Pancreas (tissue), 10 donors: ENCODE data around the gene ODF2. TPM values are rescaled to one million over a fixed set of nuclear protein-coding genes. Genes with fewer than 3 reads are reported as not detected.
"Not testable (repeated sequence)": the region's sequence is repeated elsewhere in the genome, so short reads cannot be mapped to it uniquely, and the experiment has no call there.

Experiments used
- ATAC-seq, 4 donors: fragments of 200-7000 bp; cut with Tn5 transposase; one replicate each; pipeline versions ENCODE4 v1.8.0 to v1.9.1; 2020; ENCODE audit warnings: mild to moderate bottlenecking in 4 of 4, moderate library complexity in 4 of 4
- DNase-seq, 6 donors: peaks; one replicate each; pipeline ENCODE4 v3.0.0-alpha.2; 2020
- FAIRE-seq: peaks from 2 replicates; lab custom pipeline; 2012; peaks lifted over from hg19 to GRCh38; lab: Jason Lieb, UNC
- H3K27ac ChIP-seq, 4 donors: fragments of 200-600 bp; sonication (generic); 1 replicate in 3 of 4; 2 replicates in 1 of 4; pipeline versions ENCODE4 v1.5.0 to v1.8.0; 2020
- H3K27me3 ChIP-seq, 4 donors: fragments of 200-600 bp; one replicate each; pipeline ENCODE4 v1.8.0; 2021
- H3K36me3 ChIP-seq, 3 donors: fragments of 200-600 bp; sonication (generic) in 1 of 3; one replicate each; pipeline versions ENCODE4 v1.5.0 to v1.8.0; 2020 to 2021
- H3K4me1 ChIP-seq, 3 donors: fragments of 200-600 bp; one replicate each; pipeline ENCODE4 v1.8.0; 2021
- H3K4me3 ChIP-seq, 4 donors: fragments of 200-600 bp; sonication (generic) in 2 of 4; one replicate each; pipeline versions ENCODE4 v1.5.0 to v1.8.0; 2020 to 2021
- H3K9me3 ChIP-seq, 4 donors: fragments of 200-600 bp; one replicate each; pipeline ENCODE4 v1.8.0; 2021
- WGBS, 2 donors: extraction: QIAGEN DNeasy Blood & Tissue Kit; methylation state at CpG; one replicate each; pipeline ENCODE4 v1.1.7; 2013; 5-methylcytosine and 5-hydroxymethylcytosine counted together
- intact Hi-C, 3 donors: fragments of 100-400 bp; cut with DNase I; formaldehyde crosslinking; loops; one replicate each; pipeline versions ENCODE4 v1.11.1 to v1.14.2; 2022
- polyA plus RNA-seq, 2 donors: library from polyadenylated mRNA; stranded (reverse); fragments of 200-250 nt; gene quantifications; one replicate each; pipeline ENCODE4 v1.2.3, GENCODE V29; 2013
- total RNA-seq, 6 donors: library from RNA; stranded (reverse); fragmentation: NEBNext Ultra II Directional in 4 of 6; extraction: Animal tissue kit (Norgen Biotek cat#: 25700) in 4 of 6; gene quantifications; one replicate each; pipeline versions ENCODE4 v1.2.1 to v1.2.4, GENCODE V29; 2021 to 2023
- TF ChIP-seq, protein P1 (sequence below), 4 donors: fragments of 200-600 bp; sonication (generic) in 3 of 4; IDR thresholded peaks; one replicate each; pipeline versions ENCODE4 v1.5.0 to v1.8.0; 2021; ENCODE audit warnings: antibody characterized with exemption in 4 of 4
- donor health status: healthy with polysubstance abuse.
- donor health status: DM: no; HTN: no; CAD: no; lungs with moderate emphysema.
- donor health status: DM: no; HTN: no; CAD: no.
- donor health status: control.
- donor health status: control.
- donor health status: Bipolar disorder and iron deficiency.
- donor health status: DM: yes; HTN: yes; CAD: no.
- donor health status: DM: no; HTN: no; CAD: no.
- donor health status: DM: no; HTN: no; CAD: no.
- donor health status: DM: yes; HTN: yes; CAD: no.

Gene ODF2
- total and polyA plus RNA-seq, 8 donors, result 8.0 to 15.0 (median 9.8) TPM

DNA sequence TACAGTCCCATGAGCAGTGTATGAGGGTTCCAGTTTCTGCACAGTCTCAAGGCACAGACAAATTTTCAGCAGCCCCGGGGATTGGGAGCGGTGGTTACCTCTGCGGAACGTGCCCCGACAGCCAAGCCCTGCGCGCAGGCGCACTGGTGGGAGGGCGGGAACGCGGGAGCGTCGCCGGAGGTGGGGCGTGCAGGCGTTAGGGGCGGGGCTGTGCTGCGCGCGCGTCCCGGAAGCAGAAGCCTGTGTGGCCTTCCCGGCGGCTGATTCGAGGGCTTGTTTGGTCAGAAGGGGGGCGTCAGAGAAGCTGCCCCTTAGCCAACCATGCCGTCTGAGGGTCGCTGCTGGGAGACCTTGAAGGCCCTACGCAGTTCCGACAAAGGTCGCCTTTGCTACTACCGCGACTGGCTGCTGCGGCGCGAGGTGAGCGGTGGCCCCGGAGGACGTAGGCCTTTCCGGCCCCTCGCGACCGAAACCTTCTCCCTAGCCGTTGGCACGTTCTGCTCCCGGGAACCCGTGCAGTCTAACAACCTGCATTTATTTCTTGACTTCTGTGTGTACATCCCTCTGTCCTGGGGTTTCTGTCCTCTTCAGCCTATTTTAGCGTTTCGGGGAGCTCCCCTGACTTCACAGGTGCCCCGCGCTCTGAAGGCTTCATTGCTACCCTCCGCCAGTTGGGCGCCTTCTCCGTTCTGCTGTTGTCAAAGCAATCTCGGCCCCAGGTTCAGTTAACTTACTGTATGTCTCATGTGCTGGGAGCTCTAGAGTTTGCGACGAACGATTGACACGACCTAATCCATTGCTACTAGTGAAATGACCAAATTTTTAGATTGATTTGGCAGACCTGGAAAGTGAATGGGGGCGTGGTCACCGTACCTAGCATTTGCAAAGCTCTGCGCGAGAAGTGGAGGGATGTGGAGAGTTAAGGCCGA, 48.9 kb downstream of the ODF2 start, which contains the start of gene GLE1:
TSS of gene GLE1 (plus strand) at position 235 of the 929 bp plus-strand sequence. CDS start at position 322, 87 bp downstream.
- WGBS, 2 donors, result 0% methylated on average over 64 of the region's 64 CpGs
- H3K27ac ChIP-seq, result peak within 1 kb of the TSS; percentile 79 to 87 (median 82)

DNA sequence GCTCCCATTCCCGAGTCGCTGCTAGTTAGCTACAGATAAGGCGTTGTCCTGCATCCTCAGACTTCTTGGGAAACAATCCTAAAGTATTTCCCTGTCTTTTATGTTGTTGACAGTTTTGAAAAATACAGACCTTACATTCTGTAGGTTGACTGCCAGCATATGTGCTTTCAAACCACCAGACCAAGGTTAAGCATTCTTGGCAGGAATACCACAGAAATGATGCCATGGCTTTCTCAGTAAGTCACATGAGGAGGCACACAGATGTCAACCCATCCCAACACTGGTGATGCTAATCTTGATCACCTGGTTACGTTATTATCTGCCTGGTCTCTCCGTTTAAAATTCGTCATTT, 49.6 kb downstream of the ODF2 start:
- DNase-seq, result no peak
- FAIRE-seq, result no peak
- H3K27me3 ChIP-seq, result no peaks in the 10 kb centered on the region
- TF ChIP-seq, protein P1, sequence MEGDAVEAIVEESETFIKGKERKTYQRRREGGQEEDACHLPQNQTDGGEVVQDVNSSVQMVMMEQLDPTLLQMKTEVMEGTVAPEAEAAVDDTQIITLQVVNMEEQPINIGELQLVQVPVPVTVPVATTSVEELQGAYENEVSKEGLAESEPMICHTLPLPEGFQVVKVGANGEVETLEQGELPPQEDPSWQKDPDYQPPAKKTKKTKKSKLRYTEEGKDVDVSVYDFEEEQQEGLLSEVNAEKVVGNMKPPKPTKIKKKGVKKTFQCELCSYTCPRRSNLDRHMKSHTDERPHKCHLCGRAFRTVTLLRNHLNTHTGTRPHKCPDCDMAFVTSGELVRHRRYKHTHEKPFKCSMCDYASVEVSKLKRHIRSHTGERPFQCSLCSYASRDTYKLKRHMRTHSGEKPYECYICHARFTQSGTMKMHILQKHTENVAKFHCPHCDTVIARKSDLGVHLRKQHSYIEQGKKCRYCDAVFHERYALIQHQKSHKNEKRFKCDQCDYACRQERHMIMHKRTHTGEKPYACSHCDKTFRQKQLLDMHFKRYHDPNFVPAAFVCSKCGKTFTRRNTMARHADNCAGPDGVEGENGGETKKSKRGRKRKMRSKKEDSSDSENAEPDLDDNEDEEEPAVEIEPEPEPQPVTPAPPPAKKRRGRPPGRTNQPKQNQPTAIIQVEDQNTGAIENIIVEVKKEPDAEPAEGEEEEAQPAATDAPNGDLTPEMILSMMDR (IDR thresholded peaks at IDR 0.05), result no peak
- peak overlapping the region in 2 of 4 donors; percentile 80 to 87 for H3K27ac ChIP-seq
- WGBS, 2 donors, result 6 to 9% methylated on average over 6 of the region's 6 CpGs
- peaks cover 0 to 8% (median 0%) of the 10 kb centered on the region in 3 donors for H3K36me3 ChIP-seq
- ATAC-seq, result no peak
- H3K4me1 ChIP-seq, result peaks cover 4 to 22% (median 10%) of the 10 kb centered on the region in 3 donors
- peak overlapping the region; percentile 68 to 95 (median 73) for H3K4me3 ChIP-seq
- H3K9me3 ChIP-seq, result no peaks in the 10 kb centered on the region
- intact Hi-C loops, result no loop called here

More for the DNA sequence above, 48.9 kb downstream of the ODF2 start, which contains the start of gene GLE1:
- intact Hi-C loops, result no loop called here
- TF ChIP-seq, protein P1 (IDR thresholded peaks at IDR 0.05), result no peak
- ATAC-seq, result peak; percentile 99 to 100 (median 99)
- no peaks in the 10 kb centered on the region for H3K27me3 ChIP-seq
- peaks cover 0 to 14% (median 0%) of the 10 kb centered on the region in 3 donors for H3K36me3 ChIP-seq
- DNase-seq, result peak; percentile 92 to 99 (median 96)
- peak within 1 kb of the TSS; percentile 68 to 95 (median 73) for H3K4me3 ChIP-seq
- no peaks in the 10 kb centered on the region for H3K9me3 ChIP-seq
- no peak for FAIRE-seq
- H3K4me1 ChIP-seq, result peaks cover 4 to 22% (median 10%) of the 10 kb centered on the region in 3 donors

DNA sequence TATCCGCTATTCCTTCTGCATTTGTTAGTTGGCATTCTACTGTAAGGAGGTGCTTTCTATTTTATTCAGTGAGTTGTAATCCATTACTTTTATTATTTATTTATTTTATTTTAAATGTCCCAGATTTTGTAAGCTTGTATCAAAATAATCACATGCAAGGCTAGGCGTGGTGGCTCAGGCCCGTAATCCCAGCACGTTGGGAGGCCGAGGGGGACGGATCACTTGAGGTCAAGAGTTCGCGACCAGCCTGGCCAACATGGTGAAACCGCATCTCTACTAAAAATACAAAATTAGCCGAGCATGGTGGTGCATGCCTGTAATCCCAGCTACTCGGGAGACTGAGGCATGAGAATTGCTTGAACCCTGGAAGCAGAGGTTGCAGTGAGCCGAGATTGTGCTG, 50.1 kb downstream of the ODF2 start:
- intact Hi-C loops, H3K27ac ChIP-seq, H3K36me3 ChIP-seq, ATAC-seq, H3K27me3 ChIP-seq, FAIRE-seq, DNase-seq, H3K9me3 ChIP-seq: not testable (repeated sequence)
- WGBS, 2 donors, result 82 to 87% methylated on average over 12 of the region's 12 CpGs
- Histone ChIP-seq H3K4me1 (peaks cover 4 to 22% (median 10%) of the 10 kb centered on the region in 3 donors), H3K4me3 (peak overlapping the region in 1 of 4 donors; percentile 95)

DNA sequence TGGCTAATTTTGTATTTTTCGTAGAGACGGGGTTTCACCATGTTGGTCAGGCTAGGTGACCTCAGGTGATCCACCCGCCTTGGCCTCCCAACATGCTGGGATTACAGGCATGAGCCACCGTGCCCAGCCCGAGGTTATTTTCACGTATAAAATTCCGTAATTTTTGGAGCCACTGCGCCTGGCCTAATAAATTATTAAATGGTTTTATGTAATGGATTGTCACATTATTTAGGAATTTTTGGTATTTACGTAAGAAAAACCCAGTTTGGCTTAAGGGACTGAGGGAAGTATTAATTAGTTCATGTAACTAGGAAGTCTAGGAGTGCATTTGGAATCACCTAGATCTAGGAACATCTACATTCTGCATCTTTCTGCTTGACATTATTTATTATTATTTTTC, 57.0 kb downstream of the ODF2 start:
- 94 to 96% methylated on average over 9 of the region's 9 CpGs for WGBS, 2 donors
- H3K4me1 ChIP-seq, result no peaks in the 10 kb centered on the region
- H3K27me3 ChIP-seq, result no peaks in the 10 kb centered on the region
- FAIRE-seq (no peak), DNase-seq (no peak), ATAC-seq (no peak)
- H3K27ac ChIP-seq, result no peak overlapping the region
- TF ChIP-seq, protein P1 (IDR thresholded peaks at IDR 0.05), result no peak
- H3K9me3 ChIP-seq, result no peaks in the 10 kb centered on the region
- intact Hi-C loops, result no loop called here
- H3K4me3 ChIP-seq, result no peak overlapping the region
- H3K36me3 ChIP-seq, result peaks cover 0 to 47% (median 13%) of the 10 kb centered on the region in 3 donors

DNA sequence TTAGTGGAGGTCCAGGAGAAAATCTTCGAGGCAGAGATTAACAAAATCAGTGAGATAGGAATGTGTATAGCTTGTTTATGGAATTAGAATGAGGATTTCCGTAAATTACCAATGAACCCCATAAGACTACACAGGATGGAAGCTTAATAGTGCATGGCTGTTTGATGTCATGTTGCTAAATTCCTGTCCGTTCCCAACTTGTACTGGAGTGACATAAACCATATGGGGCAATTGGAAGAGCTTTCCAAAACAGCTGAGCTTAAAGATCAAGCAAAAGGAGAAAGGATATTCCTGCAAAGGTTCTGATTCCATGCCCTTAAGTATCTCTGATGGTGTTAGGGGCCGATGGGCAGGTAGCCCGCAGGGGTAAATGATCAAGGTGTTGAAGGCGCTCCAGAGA, 66.2 kb downstream of the ODF2 start:
- Histone ChIP-seq H3K4me3 (no peak overlapping the region), H3K27me3 (no peaks in the 10 kb centered on the region), H3K27ac (no peak overlapping the region), H3K4me1 (no peaks in the 10 kb centered on the region), H3K36me3 (peaks cover 0 to 29% (median 13%) of the 10 kb centered on the region in 3 donors), H3K9me3 (no peaks in the 10 kb centered on the region)
- intact Hi-C loops, result no loop called here
- TF ChIP-seq, protein P1 (IDR thresholded peaks at IDR 0.05), result no peak
- FAIRE-seq (no peak), DNase-seq (no peak), ATAC-seq (no peak)
- 92 to 93% methylated on average over 6 of the region's 6 CpGs for WGBS, 2 donors
